Measurements from ENCODE around the gene CYP19A1.

CYP19A1 gene

DNA sequence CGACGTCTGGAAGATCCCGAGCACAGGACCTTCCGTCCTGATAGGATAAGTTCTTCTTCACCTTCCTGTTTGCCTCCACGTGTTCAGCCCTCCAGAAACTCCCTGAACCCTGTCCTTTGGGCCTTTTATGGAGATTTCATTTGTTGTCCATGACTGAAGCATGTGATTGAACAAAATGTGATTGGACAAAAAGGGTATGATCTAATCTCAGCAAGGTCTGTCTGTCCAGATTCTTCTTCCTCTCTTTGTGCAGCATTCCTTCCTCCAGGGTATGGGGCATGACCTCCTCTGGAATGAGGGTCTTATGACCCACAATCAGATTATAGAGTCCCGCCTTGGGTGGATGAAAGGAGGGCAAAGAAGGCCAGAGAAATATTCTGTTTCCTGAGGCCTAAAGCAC, at the start of gene CYP19A1:
Gene CYP19A1, minus strand, starts transcription at position 101 of the 400 bp plus-strand sequence. CDS start 95,684 bp downstream, outside the sequence.
- Mint-ChIP-seq H3K36me3 (ENCODE audit: low read depth) (no peaks in the 10 kb centered on the region), H3K4me3 (no peak within 1 kb of the TSS), H3K27ac (no peak within 1 kb of the TSS), H3K9me3 (no peaks in the 10 kb centered on the region), H3K4me1 (ENCODE audit: low read depth) (no peaks in the 10 kb centered on the region), H3K27me3 (peaks cover 30% of the 10 kb centered on the region)
- DNase-seq = no peak

DNA sequence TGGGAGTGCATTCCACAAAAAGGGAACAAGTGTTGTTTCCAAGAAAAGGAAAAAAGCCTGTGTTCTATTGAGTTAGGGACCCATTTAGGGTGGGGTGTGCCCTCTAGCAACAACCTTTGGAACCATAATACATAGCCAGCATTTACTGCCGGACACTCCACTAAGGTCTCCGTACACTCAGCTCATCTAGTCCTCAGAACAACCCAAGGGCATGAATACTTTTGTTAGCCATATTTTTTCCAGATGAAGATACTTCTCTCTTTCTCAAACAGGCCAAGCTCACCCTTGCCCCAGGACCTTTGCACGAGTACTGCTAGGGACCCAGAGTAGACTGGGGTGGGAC, 49.3 kb upstream of the CYP19A1 start:
- no peak overlapping the region for H3K27ac Mint-ChIP-seq
- no peaks in the 10 kb centered on the region for H3K9me3 Mint-ChIP-seq
- H3K4me1 Mint-ChIP-seq (ENCODE audit: low read depth) = peaks cover 3% of the 10 kb centered on the region
- H3K4me3 Mint-ChIP-seq = no peak overlapping the region
- H3K36me3 Mint-ChIP-seq (ENCODE audit: low read depth) = no peaks in the 10 kb centered on the region
- H3K27me3 Mint-ChIP-seq = peaks cover 20% of the 10 kb centered on the region
- DNase-seq = no peak

DNA sequence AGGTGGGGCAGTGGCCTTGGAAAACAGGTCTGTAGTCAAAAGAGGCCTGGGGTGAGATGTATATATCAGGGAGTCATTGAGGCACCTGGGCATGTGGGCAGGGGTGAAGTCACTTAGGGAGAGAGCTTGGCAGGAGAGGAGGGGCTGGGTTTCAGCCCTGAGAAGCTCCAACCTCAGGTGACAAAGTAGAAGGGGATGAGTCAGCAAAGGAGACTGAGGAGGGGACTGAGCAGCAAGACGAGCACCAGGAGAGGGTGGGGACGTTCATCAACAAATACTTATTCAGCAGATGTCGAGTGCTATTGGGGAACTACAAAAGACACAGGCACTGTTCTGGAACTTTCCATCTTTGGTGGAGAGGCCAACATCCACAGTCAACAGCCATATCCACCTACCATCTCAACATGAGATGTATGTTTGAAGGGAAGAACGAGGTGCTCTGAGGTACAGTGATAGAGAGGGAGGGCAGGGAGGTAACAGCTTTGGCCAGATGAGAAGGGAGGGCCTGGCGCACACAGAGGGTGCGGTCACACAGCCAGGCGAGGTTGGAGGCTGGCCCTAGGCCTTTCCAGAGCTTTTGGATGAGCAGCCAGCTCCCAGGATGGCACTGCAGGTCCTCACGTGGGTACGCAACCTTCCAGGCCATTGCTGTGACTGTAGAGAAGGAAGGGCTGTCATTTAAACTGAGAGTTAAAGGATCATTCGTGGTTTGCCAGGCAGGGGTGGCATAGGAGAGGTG, 48.7 kb upstream of the CYP19A1 start:
- H3K4me1 Mint-ChIP-seq (ENCODE audit: low read depth) = peaks cover 3% of the 10 kb centered on the region
- no peak overlapping the region for H3K27ac Mint-ChIP-seq
- H3K36me3 Mint-ChIP-seq (ENCODE audit: low read depth) = no peaks in the 10 kb centered on the region
- no peaks in the 10 kb centered on the region for H3K9me3 Mint-ChIP-seq
- no peak overlapping the region for H3K4me3 Mint-ChIP-seq
- no peak for DNase-seq
- H3K27me3 Mint-ChIP-seq = peaks cover 21% of the 10 kb centered on the region

DNA sequence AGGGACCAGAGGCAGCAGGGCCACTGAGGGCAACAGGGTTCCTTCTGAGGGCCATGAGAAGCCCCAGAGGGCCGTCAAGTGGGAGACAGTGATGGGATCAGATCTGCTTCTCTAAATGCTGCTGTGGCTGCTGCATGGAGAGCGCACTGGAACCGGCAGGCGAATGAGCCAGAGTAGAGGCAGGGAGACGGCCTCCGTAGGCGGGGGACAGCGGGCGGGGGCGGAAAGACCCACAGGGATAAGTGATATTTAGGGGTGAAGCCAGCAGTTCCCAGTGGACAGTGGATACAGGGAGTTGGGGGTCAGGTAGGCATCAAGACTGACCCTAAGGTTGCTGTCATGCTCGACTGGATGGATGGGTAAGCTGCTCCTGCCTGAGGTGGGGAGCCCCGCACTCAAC, 48.1 kb upstream of the CYP19A1 start:
- H3K36me3 Mint-ChIP-seq (ENCODE audit: low read depth) = no peaks in the 10 kb centered on the region
- no peak overlapping the region for H3K4me3 Mint-ChIP-seq
- H3K27ac Mint-ChIP-seq = no peak overlapping the region
- peaks cover 3% of the 10 kb centered on the region for H3K4me1 Mint-ChIP-seq (ENCODE audit: low read depth)
- H3K9me3 Mint-ChIP-seq = no peaks in the 10 kb centered on the region
- peaks cover 27% of the 10 kb centered on the region for H3K27me3 Mint-ChIP-seq
- DNase-seq = no peak

DNA sequence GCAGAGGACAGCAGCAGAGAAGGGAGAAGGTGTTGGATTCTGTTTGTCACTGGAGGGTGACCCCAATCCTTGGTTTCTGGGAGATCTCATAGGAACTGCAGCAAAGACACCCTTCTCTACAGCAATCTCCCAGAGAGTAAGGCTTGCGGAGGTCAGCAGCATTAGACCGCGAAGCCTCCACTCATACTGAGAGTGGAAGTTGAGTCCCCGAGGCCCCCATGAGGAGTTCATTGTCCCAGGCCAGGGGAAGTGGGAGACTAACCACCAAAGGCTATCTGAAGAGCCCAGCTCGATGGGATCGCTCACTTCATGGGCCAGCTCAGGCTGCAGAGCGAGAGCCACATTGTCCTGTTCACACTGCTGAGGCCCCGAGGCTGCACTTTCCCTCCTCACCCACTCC, 47.6 kb upstream of the CYP19A1 start:
- no peak for DNase-seq
- Mint-ChIP-seq H3K36me3 (ENCODE audit: low read depth) (no peaks in the 10 kb centered on the region), H3K27ac (no peak overlapping the region), H3K4me3 (no peak overlapping the region), H3K9me3 (no peaks in the 10 kb centered on the region), H3K27me3 (peaks cover 31% of the 10 kb centered on the region), H3K4me1 (ENCODE audit: low read depth) (peaks cover 3% of the 10 kb centered on the region)

DNA sequence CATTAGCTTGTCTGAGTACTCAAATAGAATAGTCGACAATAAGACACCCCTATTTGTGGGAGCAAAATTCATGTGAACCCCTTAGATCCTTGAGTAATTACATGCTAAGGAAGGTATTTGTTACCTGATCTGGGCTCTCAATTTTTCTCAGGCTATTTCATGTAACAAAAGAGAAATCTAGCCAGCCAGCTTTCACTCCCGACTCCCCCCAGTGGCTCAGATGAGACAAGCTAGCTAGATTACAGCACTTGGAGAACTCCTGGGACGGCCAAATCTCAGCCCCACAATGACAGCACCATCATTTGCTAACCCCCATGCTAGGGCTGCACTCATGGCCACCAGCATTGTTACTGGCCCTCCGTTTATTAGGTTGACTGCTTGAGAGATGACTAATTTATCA, 44.4 kb upstream of the CYP19A1 start:
- peaks cover 31% of the 10 kb centered on the region for H3K27me3 Mint-ChIP-seq

DNA sequence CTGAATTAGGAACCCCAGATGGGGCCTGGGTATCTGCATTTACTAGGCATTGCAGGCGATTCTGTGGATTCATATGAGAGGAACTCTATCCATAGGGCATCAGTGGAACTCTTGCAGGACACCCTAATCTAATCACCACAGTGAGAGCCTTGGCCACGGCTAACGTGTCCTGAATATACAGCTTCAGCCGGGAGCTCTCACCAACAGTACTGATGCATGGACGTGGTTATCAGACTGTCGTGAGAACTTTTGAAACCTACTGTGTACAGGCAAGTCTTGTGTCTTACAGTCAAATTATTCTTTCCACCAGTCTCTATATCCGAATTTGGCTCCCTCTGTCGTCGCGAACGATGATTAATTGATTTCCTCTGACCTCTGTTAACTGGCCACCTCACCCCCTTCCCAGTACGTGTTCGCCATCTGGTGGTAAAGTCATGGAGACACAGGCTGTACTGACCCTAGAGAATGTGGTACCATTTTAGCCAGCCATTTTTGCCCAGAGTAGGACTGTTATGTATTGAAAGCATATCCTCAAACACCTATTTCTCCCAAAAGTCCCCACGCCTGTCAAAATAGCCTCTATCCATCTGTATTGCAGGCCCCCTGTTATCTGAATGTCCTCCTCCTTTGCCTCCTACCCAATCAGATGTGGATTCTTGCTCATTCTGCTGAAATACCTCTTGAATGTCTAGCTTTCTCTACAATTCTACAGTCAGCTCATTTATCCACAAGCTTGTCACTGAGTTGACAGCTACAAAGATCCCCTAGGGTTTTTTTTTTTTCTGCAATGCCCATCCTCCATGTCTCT, 42.8 kb upstream of the CYP19A1 start:
- no peak overlapping the region for H3K27ac Mint-ChIP-seq
- no peaks in the 10 kb centered on the region for H3K4me1 Mint-ChIP-seq (ENCODE audit: low read depth)
- no peaks in the 10 kb centered on the region for H3K36me3 Mint-ChIP-seq (ENCODE audit: low read depth)
- no peak for DNase-seq
- H3K9me3 Mint-ChIP-seq = no peaks in the 10 kb centered on the region
- H3K27me3 Mint-ChIP-seq = peaks cover 28% of the 10 kb centered on the region
- no peak overlapping the region for H3K4me3 Mint-ChIP-seq

More for the DNA sequence above, 44.4 kb upstream of the CYP19A1 start:
- no peaks in the 10 kb centered on the region for H3K36me3 Mint-ChIP-seq (ENCODE audit: low read depth)
- H3K27ac Mint-ChIP-seq = no peak overlapping the region
- H3K4me1 Mint-ChIP-seq (ENCODE audit: low read depth) = no peaks in the 10 kb centered on the region
- no peak overlapping the region for H3K4me3 Mint-ChIP-seq
- DNase-seq = no peak
- no peaks in the 10 kb centered on the region for H3K9me3 Mint-ChIP-seq

DNA sequence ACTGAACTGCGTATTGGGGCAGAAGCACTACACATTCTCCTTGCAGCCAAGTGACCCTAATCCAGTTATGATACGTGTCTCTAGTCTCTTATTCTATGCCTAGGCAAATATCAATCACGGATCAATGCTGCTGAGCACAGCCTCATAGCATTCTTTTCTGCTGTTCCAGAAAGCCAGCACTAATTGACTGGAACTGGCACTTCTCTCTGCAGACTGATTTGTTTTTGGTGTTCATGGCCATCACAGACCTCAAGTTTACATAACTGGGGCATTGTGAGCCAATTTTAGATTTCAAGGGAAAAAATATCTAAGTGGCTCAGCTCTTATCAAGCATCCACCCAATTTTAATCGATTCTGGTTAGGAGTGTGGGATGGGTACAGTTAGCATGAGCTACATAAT, 41.0 kb upstream of the CYP19A1 start:
- Mint-ChIP-seq H3K36me3 (ENCODE audit: low read depth) (no peaks in the 10 kb centered on the region), H3K4me3 (no peak overlapping the region), H3K9me3 (no peaks in the 10 kb centered on the region), H3K27ac (no peak overlapping the region), H3K27me3 (peaks cover 25% of the 10 kb centered on the region), H3K4me1 (ENCODE audit: low read depth) (no peaks in the 10 kb centered on the region)
- no peak for DNase-seq

DNA sequence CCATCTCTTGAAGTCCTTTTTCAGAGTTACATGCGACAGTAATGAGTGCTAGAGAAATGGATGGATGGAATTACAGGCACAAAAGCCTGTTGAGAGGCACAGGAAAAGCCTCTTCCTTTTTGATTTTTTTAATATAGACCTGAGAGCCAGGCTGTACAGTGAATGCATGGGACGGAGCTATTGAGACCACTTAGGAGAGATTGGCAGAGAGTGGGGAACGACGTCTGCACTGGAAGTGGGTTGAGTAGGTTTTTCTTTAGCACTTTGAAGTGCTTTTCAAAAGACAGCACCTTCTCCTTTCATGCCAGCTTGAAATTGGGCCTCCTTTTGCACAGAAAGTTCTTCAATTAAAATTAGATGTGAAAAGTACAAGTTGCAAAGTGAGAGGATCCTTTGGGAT, 40.0 kb upstream of the CYP19A1 start:
- no peak for DNase-seq
- no peaks in the 10 kb centered on the region for H3K9me3 Mint-ChIP-seq
- H3K36me3 Mint-ChIP-seq (ENCODE audit: low read depth) = no peaks in the 10 kb centered on the region
- peaks cover 18% of the 10 kb centered on the region for H3K27me3 Mint-ChIP-seq
- no peak overlapping the region for H3K4me3 Mint-ChIP-seq
- H3K4me1 Mint-ChIP-seq (ENCODE audit: low read depth) = no peaks in the 10 kb centered on the region
- H3K27ac Mint-ChIP-seq = no peak overlapping the region

DNA sequence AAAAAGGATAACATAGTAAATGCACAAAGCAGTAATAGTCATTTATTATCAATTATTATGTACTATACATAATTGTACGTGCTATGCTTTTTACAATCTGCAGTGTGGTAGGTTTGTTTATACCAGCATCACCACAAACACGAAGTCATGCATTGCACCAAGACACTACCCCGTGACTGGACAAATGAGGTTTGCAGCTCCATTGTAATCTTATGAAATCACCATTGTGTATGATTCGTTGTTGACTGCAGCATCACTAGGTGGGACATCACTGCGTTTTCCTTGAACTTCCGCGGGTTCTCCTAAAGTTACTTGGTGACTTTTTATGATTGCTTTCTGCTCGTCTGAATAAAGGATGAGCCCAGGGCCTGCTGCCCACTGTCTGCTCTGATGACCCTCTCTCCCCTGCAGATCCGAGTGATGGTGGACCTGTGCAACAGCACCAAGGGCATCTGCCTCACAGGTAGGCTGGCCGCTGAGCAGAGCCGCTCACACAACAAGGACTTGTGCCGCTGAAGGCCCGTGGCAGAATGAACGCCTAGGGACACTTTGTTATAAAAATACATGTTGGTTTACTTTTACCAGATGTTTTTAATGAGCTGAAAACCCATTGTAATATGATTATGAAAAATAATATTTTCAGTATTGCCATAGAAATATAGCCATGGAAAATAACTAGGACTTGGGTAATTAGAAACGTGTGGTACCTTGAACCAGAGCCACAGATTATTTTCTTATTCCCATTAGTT, 38.8 kb upstream of the CYP19A1 start:
- Mint-ChIP-seq H3K4me3 (no peak overlapping the region), H3K36me3 (ENCODE audit: low read depth) (no peaks in the 10 kb centered on the region), H3K9me3 (no peaks in the 10 kb centered on the region), H3K4me1 (ENCODE audit: low read depth) (no peaks in the 10 kb centered on the region), H3K27me3 (peaks cover 10% of the 10 kb centered on the region), H3K27ac (no peak overlapping the region)
- no peak for DNase-seq

DNA sequence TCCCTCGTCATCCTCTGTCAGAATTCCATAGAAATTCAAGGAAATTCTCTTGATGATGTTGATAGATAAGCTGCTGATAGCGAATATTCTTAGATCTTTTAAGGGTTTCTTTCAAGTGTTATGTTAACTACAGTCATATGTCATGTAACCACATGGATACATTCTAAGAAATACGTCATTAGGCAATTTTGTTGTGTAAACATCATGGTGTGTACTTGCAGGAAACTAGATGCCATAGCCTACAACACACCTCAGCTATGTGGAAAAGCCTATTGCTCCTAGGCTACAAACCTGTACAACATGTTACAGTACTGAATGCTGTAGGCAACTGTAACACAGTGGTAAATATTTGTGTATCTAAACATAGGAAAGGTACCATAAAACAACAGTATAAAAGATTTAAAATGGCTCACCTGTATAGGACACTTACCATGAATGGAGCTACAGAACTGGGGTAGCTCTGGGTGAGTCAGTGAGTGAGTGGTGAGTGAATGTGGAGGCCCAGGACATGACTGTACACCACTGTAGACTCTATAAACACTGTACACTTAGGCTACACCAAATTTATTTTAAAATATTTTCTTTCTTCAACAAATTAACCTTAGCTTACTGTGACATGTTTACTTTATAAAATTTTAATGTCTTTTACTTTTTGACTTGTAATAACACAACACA, 37.7 kb upstream of the CYP19A1 start:
- H3K27ac Mint-ChIP-seq = no peak overlapping the region
- no peak overlapping the region for H3K4me3 Mint-ChIP-seq
- H3K36me3 Mint-ChIP-seq (ENCODE audit: low read depth) = no peaks in the 10 kb centered on the region
- no peaks in the 10 kb centered on the region for H3K4me1 Mint-ChIP-seq (ENCODE audit: low read depth)
- DNase-seq = no peak
- H3K9me3 Mint-ChIP-seq = no peaks in the 10 kb centered on the region
- no peaks in the 10 kb centered on the region for H3K27me3 Mint-ChIP-seq

DNA sequence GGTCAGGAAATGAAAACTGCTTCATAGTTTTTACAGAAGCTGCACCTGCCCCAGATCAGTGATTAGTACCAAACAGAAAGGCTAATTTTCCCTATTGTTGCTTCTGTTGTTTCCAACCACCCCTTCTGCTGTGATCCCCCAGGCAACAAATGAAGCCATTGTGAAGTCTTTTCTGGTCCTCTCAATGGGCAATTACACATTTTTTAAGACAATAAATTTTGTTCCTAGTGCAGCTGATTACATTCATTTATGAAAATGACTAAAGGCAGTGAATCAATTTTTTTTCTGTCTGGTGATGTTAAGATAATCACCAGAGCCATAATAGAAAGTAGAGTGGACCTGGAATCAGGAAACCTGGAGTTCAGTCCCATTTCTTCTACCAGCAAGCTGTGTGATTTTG, 35.7 kb upstream of the CYP19A1 start:
- Mint-ChIP-seq H3K4me1 (ENCODE audit: low read depth) (no peaks in the 10 kb centered on the region), H3K36me3 (ENCODE audit: low read depth) (no peaks in the 10 kb centered on the region), H3K4me3 (no peak overlapping the region), H3K9me3 (no peaks in the 10 kb centered on the region), H3K27me3 (no peaks in the 10 kb centered on the region), H3K27ac (no peak overlapping the region)
- no peak for DNase-seq

DNA sequence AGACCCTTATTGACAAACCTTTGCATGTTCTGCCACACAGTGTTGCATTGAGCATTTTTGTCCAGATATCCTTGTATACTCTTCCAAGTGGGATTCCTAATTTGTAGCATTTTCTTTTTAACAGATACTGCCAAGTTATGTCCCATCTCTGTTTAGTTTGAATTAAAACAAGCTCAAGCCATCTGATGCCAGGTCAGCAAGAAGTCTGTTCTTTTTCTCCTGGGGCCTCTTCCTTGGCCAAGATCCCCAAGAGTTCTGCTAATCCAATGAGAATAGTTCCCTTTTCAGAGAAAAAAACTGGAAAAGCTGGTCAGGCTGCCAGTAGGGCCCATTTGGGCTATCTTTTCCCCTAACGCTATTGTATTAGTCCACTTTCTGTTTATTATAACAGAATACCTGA, 32.9 kb upstream of the CYP19A1 start:
- DNase-seq = no peak
- H3K9me3 Mint-ChIP-seq = no peaks in the 10 kb centered on the region
- H3K4me1 Mint-ChIP-seq (ENCODE audit: low read depth) = no peaks in the 10 kb centered on the region
- H3K27ac Mint-ChIP-seq = no peak overlapping the region
- H3K4me3 Mint-ChIP-seq = no peak overlapping the region
- H3K36me3 Mint-ChIP-seq (ENCODE audit: low read depth) = no peaks in the 10 kb centered on the region
- H3K27me3 Mint-ChIP-seq = no peaks in the 10 kb centered on the region

DNA sequence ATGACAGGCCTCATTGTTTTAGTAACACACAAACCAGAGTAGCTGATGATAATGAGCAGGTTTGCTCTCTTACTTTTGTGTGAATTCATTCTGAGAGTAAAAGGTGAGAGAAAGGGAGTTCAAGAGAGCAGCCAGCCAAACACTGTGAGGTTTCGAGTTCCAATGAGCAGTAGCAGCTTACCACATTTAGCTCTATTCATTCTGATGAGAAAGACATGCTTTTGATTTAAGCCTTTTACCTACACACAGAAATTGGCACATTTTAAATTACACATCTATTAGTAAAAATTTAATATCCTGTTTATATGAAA, 31.0 kb upstream of the CYP19A1 start:
- no peak overlapping the region for H3K27ac Mint-ChIP-seq

More for the DNA sequence above, 31.0 kb upstream of the CYP19A1 start:
- DNase-seq = no peak
- no peaks in the 10 kb centered on the region for H3K9me3 Mint-ChIP-seq
- no peaks in the 10 kb centered on the region for H3K4me1 Mint-ChIP-seq (ENCODE audit: low read depth)
- H3K36me3 Mint-ChIP-seq (ENCODE audit: low read depth) = no peaks in the 10 kb centered on the region
- H3K4me3 Mint-ChIP-seq = no peak overlapping the region
- H3K27me3 Mint-ChIP-seq = no peaks in the 10 kb centered on the region
